SK-N-SH (cell line): ENCODE data around the gene NPEPL1. TPM values are rescaled to one million over a fixed set of nuclear protein-coding genes. Genes with fewer than 3 reads are reported as not detected.

Experiments used
- CTCF ChIA-PET: fragments of 300-600, 350-600 bp; formaldehyde crosslinking; extraction: SDS; loops from one replicate; lab custom pipeline; 2021; lab: Yijun Ruan, JAX
- POLR2A ChIA-PET: fragments of 350-600 bp; sonication (Branson Sonifier 250); formaldehyde crosslinking; extraction: SDS; loops from one replicate; lab custom pipeline; 2020; ENCODE audit warnings: antibody characterized with exemption, inconsistent platforms; lab: Yijun Ruan, JAX
- DNase-seq: peaks from one replicate; pipeline ENCODE4 v3.0.0; 2012
- H2AFZ ChIP-seq: fragments of 200-600 bp; sonication (generic); 2 replicates; pipeline ENCODE4 v1.8.1; 2016; ENCODE audit warnings: antibody characterized with exemption, mild to moderate bottlenecking, low read depth
- H3F3A ChIP-seq: fragments of 200-600 bp; sonication (generic); replicated peaks from 2 replicates; pipeline ENCODE3; 2016; ENCODE audit warnings: antibody characterized with exemption, mild to moderate bottlenecking; ENCODE audit not compliant: insufficient read depth
- H3K27ac ChIP-seq, 2 experiments: fragments of 200-500 bp in 1 of 2; fragments of 200-600 bp in 1 of 2; sonication (Bioruptor generic) in 1 of 2; sonication (generic), shearing (Covaris generic) in 1 of 2; 2 replicates each; pipeline versions ENCODE4 v1.5.1 to v1.6.1; 2014 to 2016; ENCODE audit warnings: low read depth in 2 of 2, inconsistent platforms in 1 of 2, low read length in 1 of 2, mild to moderate bottlenecking in 1 of 2, mixed read lengths in 1 of 2
- H3K27me3 ChIP-seq: fragments of 200-600 bp; sonication (generic), shearing (Covaris generic); 2 replicates; pipeline ENCODE4 v1.6.1; 2016; ENCODE audit warnings: mixed run types; ENCODE audit not compliant: insufficient read depth
- H3K36me3 ChIP-seq, 2 experiments: fragments of 200-500 bp in 1 of 2; fragments of 200-600 bp in 1 of 2; sonication (Bioruptor generic) in 1 of 2; sonication (generic) in 1 of 2; replicated peaks in 1 of 2; 2 replicates each; pipeline versions ENCODE3 to v1.5.1; 2014 to 2016; ENCODE audit warnings: low read length in 1 of 2, mild to moderate bottlenecking in 1 of 2; ENCODE audit not compliant: insufficient read depth in 2 of 2, control insufficient read depth in 1 of 2
- H3K4me1 ChIP-seq, 2 experiments: fragments of 200-500 bp in 1 of 2; fragments of 200-600 bp in 1 of 2; sonication (Bioruptor generic) in 1 of 2; sonication (generic), shearing (Covaris generic) in 1 of 2; 2 replicates each; pipeline versions ENCODE4 v1.5.1 to v1.6.1; 2014 to 2016; ENCODE audit warnings: low read depth in 1 of 2, low read length in 1 of 2, mixed run types in 1 of 2; ENCODE audit not compliant: insufficient read depth in 2 of 2, control insufficient read depth in 1 of 2
- H3K4me2 ChIP-seq: fragments of 200-600 bp; sonication (generic), shearing (Covaris generic); 2 replicates; pipeline ENCODE4 v1.6.1; 2017; ENCODE audit warnings: mixed run types
- H3K4me3 ChIP-seq, 2 experiments: fragments of 200-500 bp in 1 of 2; fragments of 200-600 bp in 1 of 2; sonication (Bioruptor generic) in 1 of 2; sonication (generic), shearing (Covaris generic) in 1 of 2; 2 replicates each; pipeline versions ENCODE4 v1.5.1 to v1.8.1; 2014 to 2016; ENCODE audit warnings: low read depth in 2 of 2, inconsistent platforms in 1 of 2, low read length in 1 of 2, mild to moderate bottlenecking in 1 of 2, mixed read lengths in 1 of 2, moderate library complexity in 1 of 2
- H3K79me2 ChIP-seq: fragments of 200-600 bp; sonication (generic); 2 replicates; pipeline ENCODE4 v1.8.1; 2017; ENCODE audit warnings: mild to moderate bottlenecking; ENCODE audit not compliant: insufficient read depth
- H3K9ac ChIP-seq: fragments of 200-600 bp; sonication (generic); 2 replicates; pipeline ENCODE4 v1.6.1; 2017; ENCODE audit warnings: mixed run types
- H3K9me2 ChIP-seq: fragments of 200-600 bp; sonication (generic); 2 replicates; pipeline ENCODE4 v1.6.1; 2017; ENCODE audit warnings: mixed run types
- H3K9me3 ChIP-seq: fragments of 200-600 bp; sonication (generic); 2 replicates; pipeline ENCODE4 v1.6.1; 2017; ENCODE audit warnings: mixed run types, mild to moderate bottlenecking, moderate library complexity
- H4K20me1 ChIP-seq: fragments of 200-600 bp; sonication (generic); 2 replicates; pipeline ENCODE4 v1.6.1; 2017; ENCODE audit warnings: mild to moderate bottlenecking, mixed run types; ENCODE audit not compliant: insufficient read depth
- FOXM1 ChIP-seq: IDR thresholded peaks from 2 replicates; pipeline ENCODE4 v1.4.0; 2012; ENCODE audit warnings: low read depth, mild to moderate bottlenecking
- MEF2A ChIP-seq: IDR thresholded peaks from 2 replicates; pipeline ENCODE4 v1.4.0; 2012; ENCODE audit warnings: low read depth, borderline replicate concordance
- MXI1 ChIP-seq: IDR thresholded peaks from 2 replicates; pipeline ENCODE4 v1.6.1; 2012; ENCODE audit warnings: mild to moderate bottlenecking, low read depth, low read length, improper control_type of control experiment
- NFIC ChIP-seq: IDR thresholded peaks from 2 replicates; pipeline ENCODE4 v1.4.0; 2012; ENCODE audit warnings: borderline replicate concordance
- NRF1 ChIP-seq: IDR thresholded peaks from 2 replicates; pipeline ENCODE4 v1.6.1; 2012; ENCODE audit warnings: low read depth, mild to moderate bottlenecking, low read length
- RXRA ChIP-seq: IDR thresholded peaks from 2 replicates; pipeline ENCODE4 v1.4.0; 2012; ENCODE audit warnings: low read depth, mild to moderate bottlenecking, borderline replicate concordance
- SIN3A ChIP-seq: IDR thresholded peaks from 2 replicates; pipeline ENCODE4 v1.6.1; 2012; ENCODE audit warnings: low read depth, mild to moderate bottlenecking, low read length, moderate library complexity, borderline replicate concordance
- SMC3 ChIP-seq: IDR thresholded peaks from 2 replicates; pipeline ENCODE4 v1.6.1; 2012; ENCODE audit warnings: low read depth, low read length, improper control_type of control experiment
- YY1 ChIP-seq: IDR thresholded peaks from 2 replicates; pipeline ENCODE4 v1.4.0; 2012; ENCODE audit warnings: low read depth, mild to moderate bottlenecking
- whole genome bisulfite sequencing: methylation state at CpG from one replicate; pipeline ENCODE4 v1.1.6; 2017; ENCODE audit warnings: low lambda C conversion rate; 5-methylcytosine and 5-hydroxymethylcytosine counted together
- polyA plus RNA-seq, 3 experiments: library from polyadenylated mRNA; depleted of rRNA; stranded (reverse); fragments of >200 nt; gene quantifications; 2 replicates each; pipeline ENCODE4 v1.2.3, GENCODE V29; 2012
- TF ChIP-seq, protein P1 (sequence below): fragments of 150-350 bp; IDR thresholded peaks from 2 replicates; pipeline ENCODE4 v1.6.1; 2016; ENCODE audit warnings: mild to moderate bottlenecking, low read depth, low read length
- TF ChIP-seq, protein P2 (sequence below): fragments of 150-350 bp; IDR thresholded peaks from 2 replicates; pipeline ENCODE4 v1.6.1; 2017; ENCODE audit warnings: antibody characterized with exemption, low read length, low read depth, borderline replicate concordance
- TF ChIP-seq, protein P3 (sequence below): IDR thresholded peaks from 2 replicates; pipeline ENCODE4 v1.4.0; 2012; ENCODE audit warnings: low read depth, borderline replicate concordance
- TF ChIP-seq, protein P4 (sequence below): IDR thresholded peaks from 2 replicates; pipeline ENCODE4 v1.4.0; 2012; ENCODE audit warnings: low read depth
- TF ChIP-seq, protein P5 (sequence below): IDR thresholded peaks from 2 replicates; pipeline ENCODE4 v1.6.1; 2012; ENCODE audit warnings: mild to moderate bottlenecking, low read depth, low read length, moderate library complexity

NPEPL1 gene
- polyA plus RNA-seq, 1 of the 3 experiments (the other 2 are of a cell fraction) = 2.8 TPM

DNA sequence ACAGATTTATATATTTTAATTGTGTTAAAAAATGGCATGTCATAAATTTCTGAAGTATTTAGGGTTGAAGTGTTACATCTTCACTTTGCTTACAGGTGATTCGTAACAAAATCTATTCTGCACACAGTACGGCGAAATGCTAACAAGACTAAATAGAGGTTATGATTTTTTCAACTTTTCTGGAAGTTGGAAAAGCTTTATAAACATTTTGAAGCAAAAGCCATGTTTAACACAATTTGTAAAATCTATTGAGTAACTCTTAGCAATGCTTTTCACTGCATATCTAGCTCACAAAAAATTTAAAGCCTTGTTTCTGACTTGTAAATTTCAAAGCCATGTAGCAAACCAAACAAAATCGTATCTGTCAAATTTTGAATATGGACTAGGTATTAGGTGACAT is 38.3 kb upstream of the NPEPL1 start:
- ChIA-PET CTCF (interaction anchor here (0.6 to 8.5 kb wide), 3 partner anchors 20 to 420 kb away, joined by 3 to 46 read pairs (median 4); no protein-coding TSS in a partner anchor), POLR2A (no interaction called here)
- Histone ChIP-seq H3K27me3 (no peaks in the 10 kb centered on the region), H3F3A (peaks cover 16% of the 10 kb centered on the region), H3K4me1 (peaks cover 16 to 30% of the 10 kb centered on the region in 2 experiments; a peak in 3 of 4 replicates), H3K79me2 (peaks cover 83% of the 10 kb centered on the region), H3K9me2 (no peaks in the 10 kb centered on the region), H2AFZ (no peak overlapping the region), H4K20me1 (no peaks in the 10 kb centered on the region; the same call in 1 of the 2 replicates), H3K27ac (peak overlapping the region in 1 of 2 experiments; percentile 93; a peak in 2 of 4 replicates), H3K4me2 (peak overlapping the region; percentile 93), H3K36me3 (peaks cover 3 to 23% of the 10 kb centered on the region in 2 experiments), H3K4me3 (peak overlapping the region; percentile 98 to 99; a peak in 2 of 4 replicates), H3K9ac (peak overlapping the region; percentile 86; the same call in 1 of the 2 replicates), H3K9me3 (no peaks in the 10 kb centered on the region)
- TF ChIP-seq, protein P1, sequence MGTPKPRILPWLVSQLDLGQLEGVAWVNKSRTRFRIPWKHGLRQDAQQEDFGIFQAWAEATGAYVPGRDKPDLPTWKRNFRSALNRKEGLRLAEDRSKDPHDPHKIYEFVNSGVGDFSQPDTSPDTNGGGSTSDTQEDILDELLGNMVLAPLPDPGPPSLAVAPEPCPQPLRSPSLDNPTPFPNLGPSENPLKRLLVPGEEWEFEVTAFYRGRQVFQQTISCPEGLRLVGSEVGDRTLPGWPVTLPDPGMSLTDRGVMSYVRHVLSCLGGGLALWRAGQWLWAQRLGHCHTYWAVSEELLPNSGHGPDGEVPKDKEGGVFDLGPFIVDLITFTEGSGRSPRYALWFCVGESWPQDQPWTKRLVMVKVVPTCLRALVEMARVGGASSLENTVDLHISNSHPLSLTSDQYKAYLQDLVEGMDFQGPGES = no peak
- TF ChIP-seq FOXM1 (no peak), SMC3 (no peak), MXI1 (no peak), SIN3A (no peak), RXRA (no peak), MEF2A (no peak), YY1 (no peak), NRF1 (no peak), NFIC (no peak)
- TF ChIP-seq, protein P2, sequence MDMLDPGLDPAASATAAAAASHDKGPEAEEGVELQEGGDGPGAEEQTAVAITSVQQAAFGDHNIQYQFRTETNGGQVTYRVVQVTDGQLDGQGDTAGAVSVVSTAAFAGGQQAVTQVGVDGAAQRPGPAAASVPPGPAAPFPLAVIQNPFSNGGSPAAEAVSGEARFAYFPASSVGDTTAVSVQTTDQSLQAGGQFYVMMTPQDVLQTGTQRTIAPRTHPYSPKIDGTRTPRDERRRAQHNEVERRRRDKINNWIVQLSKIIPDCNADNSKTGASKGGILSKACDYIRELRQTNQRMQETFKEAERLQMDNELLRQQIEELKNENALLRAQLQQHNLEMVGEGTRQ = no peak
- TF ChIP-seq, protein P3, sequence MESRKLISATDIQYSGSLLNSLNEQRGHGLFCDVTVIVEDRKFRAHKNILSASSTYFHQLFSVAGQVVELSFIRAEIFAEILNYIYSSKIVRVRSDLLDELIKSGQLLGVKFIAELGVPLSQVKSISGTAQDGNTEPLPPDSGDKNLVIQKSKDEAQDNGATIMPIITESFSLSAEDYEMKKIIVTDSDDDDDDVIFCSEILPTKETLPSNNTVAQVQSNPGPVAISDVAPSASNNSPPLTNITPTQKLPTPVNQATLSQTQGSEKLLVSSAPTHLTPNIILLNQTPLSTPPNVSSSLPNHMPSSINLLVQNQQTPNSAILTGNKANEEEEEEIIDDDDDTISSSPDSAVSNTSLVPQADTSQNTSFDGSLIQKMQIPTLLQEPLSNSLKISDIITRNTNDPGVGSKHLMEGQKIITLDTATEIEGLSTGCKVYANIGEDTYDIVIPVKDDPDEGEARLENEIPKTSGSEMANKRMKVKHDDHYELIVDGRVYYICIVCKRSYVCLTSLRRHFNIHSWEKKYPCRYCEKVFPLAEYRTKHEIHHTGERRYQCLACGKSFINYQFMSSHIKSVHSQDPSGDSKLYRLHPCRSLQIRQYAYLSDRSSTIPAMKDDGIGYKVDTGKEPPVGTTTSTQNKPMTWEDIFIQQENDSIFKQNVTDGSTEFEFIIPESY = no peak
- TF ChIP-seq, protein P4, sequence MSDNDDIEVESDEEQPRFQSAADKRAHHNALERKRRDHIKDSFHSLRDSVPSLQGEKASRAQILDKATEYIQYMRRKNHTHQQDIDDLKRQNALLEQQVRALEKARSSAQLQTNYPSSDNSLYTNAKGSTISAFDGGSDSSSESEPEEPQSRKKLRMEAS = no peak
- TF ChIP-seq, protein P5, sequence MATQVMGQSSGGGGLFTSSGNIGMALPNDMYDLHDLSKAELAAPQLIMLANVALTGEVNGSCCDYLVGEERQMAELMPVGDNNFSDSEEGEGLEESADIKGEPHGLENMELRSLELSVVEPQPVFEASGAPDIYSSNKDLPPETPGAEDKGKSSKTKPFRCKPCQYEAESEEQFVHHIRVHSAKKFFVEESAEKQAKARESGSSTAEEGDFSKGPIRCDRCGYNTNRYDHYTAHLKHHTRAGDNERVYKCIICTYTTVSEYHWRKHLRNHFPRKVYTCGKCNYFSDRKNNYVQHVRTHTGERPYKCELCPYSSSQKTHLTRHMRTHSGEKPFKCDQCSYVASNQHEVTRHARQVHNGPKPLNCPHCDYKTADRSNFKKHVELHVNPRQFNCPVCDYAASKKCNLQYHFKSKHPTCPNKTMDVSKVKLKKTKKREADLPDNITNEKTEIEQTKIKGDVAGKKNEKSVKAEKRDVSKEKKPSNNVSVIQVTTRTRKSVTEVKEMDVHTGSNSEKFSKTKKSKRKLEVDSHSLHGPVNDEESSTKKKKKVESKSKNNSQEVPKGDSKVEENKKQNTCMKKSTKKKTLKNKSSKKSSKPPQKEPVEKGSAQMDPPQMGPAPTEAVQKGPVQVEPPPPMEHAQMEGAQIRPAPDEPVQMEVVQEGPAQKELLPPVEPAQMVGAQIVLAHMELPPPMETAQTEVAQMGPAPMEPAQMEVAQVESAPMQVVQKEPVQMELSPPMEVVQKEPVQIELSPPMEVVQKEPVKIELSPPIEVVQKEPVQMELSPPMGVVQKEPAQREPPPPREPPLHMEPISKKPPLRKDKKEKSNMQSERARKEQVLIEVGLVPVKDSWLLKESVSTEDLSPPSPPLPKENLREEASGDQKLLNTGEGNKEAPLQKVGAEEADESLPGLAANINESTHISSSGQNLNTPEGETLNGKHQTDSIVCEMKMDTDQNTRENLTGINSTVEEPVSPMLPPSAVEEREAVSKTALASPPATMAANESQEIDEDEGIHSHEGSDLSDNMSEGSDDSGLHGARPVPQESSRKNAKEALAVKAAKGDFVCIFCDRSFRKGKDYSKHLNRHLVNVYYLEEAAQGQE = no peak
- DNase-seq = no peak
- WGBS = 82% methylated on average over 4 of the region's 4 CpGs
